ENCODE measurements around the gene LGR6.

GRCh38 chr1:202244841-202245261 lies 51.3 kb downstream of the LGR6 start:
- TF ChIP-seq, protein P1, sequence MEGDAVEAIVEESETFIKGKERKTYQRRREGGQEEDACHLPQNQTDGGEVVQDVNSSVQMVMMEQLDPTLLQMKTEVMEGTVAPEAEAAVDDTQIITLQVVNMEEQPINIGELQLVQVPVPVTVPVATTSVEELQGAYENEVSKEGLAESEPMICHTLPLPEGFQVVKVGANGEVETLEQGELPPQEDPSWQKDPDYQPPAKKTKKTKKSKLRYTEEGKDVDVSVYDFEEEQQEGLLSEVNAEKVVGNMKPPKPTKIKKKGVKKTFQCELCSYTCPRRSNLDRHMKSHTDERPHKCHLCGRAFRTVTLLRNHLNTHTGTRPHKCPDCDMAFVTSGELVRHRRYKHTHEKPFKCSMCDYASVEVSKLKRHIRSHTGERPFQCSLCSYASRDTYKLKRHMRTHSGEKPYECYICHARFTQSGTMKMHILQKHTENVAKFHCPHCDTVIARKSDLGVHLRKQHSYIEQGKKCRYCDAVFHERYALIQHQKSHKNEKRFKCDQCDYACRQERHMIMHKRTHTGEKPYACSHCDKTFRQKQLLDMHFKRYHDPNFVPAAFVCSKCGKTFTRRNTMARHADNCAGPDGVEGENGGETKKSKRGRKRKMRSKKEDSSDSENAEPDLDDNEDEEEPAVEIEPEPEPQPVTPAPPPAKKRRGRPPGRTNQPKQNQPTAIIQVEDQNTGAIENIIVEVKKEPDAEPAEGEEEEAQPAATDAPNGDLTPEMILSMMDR (IDR thresholded peaks at IDR 0.05): no peak
- no peak for TF ChIP-seq POLR2AphosphoS5 (IDR thresholded peaks at IDR 0.05)
